Thymus (tissue), 11 donors: ENCODE data around the gene AKIRIN1. TPM values are rescaled to one million over a fixed set of nuclear protein-coding genes. Genes with fewer than 3 reads are reported as not detected.
"Not testable (repeated sequence)": the region's sequence is repeated elsewhere in the genome, so short reads cannot be mapped to it uniquely, and the experiment has no call there.

Source experiments
- DNase-seq, 9 donors: peaks; one replicate each; pipeline ENCODE4 v3.0.0-alpha.2; 2013; ENCODE audit warnings: low spot score in 9 of 9, low read depth in 6 of 9, missing footprints in 1 of 9
- H3K27ac ChIP-seq, 2 donors: one replicate each; pipeline ENCODE4 v1.5.1; 2013; ENCODE audit warnings: control low read depth in 1 of 2, low read depth in 1 of 2, low read length in 1 of 2, mild to moderate bottlenecking in 1 of 2, moderate library complexity in 1 of 2
- H3K27me3 ChIP-seq, 2 donors: one replicate each; pipeline ENCODE4 v1.5.1; 2013; ENCODE audit warnings: low read length in 1 of 2; ENCODE audit not compliant: control insufficient read depth in 2 of 2, insufficient read depth in 1 of 2
- H3K36me3 ChIP-seq, 2 donors: one replicate each; pipeline ENCODE4 v1.5.1; 2013; ENCODE audit warnings: low read length in 1 of 2, mild to moderate bottlenecking in 1 of 2, moderate library complexity in 1 of 2; ENCODE audit not compliant: control insufficient read depth in 2 of 2, insufficient read depth in 2 of 2
- H3K4me1 ChIP-seq, 2 donors: one replicate each; pipeline ENCODE4 v1.5.1; 2013; ENCODE audit warnings: low read length in 2 of 2; ENCODE audit not compliant: control insufficient read depth in 2 of 2, insufficient read depth in 2 of 2
- H3K4me3 ChIP-seq, 2 donors: one replicate each; pipeline ENCODE4 v1.5.1; 2013; ENCODE audit warnings: low read length in 2 of 2, control low read depth in 1 of 2, mild to moderate bottlenecking in 1 of 2
- H3K9me3 ChIP-seq, 2 donors: one replicate each; pipeline ENCODE4 v1.5.1; 2013; ENCODE audit warnings: low read length in 1 of 2, mild to moderate bottlenecking in 1 of 2; ENCODE audit not compliant: control insufficient read depth in 2 of 2, insufficient read depth in 1 of 2
- WGBS: extraction: QIAGEN DNeasy Blood & Tissue Kit; methylation state at CpG from one replicate; pipeline ENCODE4 v1.1.7; 2013; 5-methylcytosine and 5-hydroxymethylcytosine counted together
- polyA plus RNA-seq: library from polyadenylated mRNA; stranded (reverse); fragments of 200-250 nt; gene quantifications from one replicate; pipeline ENCODE4 v1.2.3, GENCODE V29; 2013
- total RNA-seq: library from RNA; stranded (reverse); fragments of 120-200 nt; gene quantifications from one replicate; pipeline ENCODE4 v1.2.4, GENCODE V29; 2013
- donor health status: healthy.

Gene AKIRIN1
- total and polyA plus RNA-seq, 2 donors, result 40.3 to 44.2 TPM

- H3K27me3 ChIP-seq, result no peaks in the 10 kb centered on the region
- no peaks in the 10 kb centered on the region for H3K9me3 ChIP-seq
- peaks cover 57 to 87% of the 10 kb centered on the region in 2 donors for H3K36me3 ChIP-seq
- 92% methylated on average over 2 of the region's 2 CpGs for WGBS
- H3K4me1 ChIP-seq, result no peaks in the 10 kb centered on the region
- H3K27ac ChIP-seq, result no peak overlapping the region
- DNase-seq, result no peak
- H3K4me3 ChIP-seq, result no peak overlapping the region
Observed at GRCh38 chr1:39003794-39004193, 12.7 kb downstream of the AKIRIN1 start.

- H3K36me3 ChIP-seq, result peaks cover 56 to 79% of the 10 kb centered on the region in 2 donors
- H3K9me3 ChIP-seq, result no peaks in the 10 kb centered on the region
- H3K4me3 ChIP-seq, result no peak overlapping the region
- DNase-seq, result no peak
- no peak overlapping the region for H3K27ac ChIP-seq
- no peaks in the 10 kb centered on the region for H3K4me1 ChIP-seq
- H3K27me3 ChIP-seq, result no peaks in the 10 kb centered on the region
- WGBS, result 88% methylated on average over 2 of the region's 2 CpGs
Observed at GRCh38 chr1:39006287-39006686, 15.2 kb downstream of the AKIRIN1 start.

- 97% methylated on average over 13 of the region's 13 CpGs for WGBS
- peaks cover 51 to 73% of the 10 kb centered on the region in 2 donors for H3K36me3 ChIP-seq
- no peaks in the 10 kb centered on the region for H3K27me3 ChIP-seq
- no peaks in the 10 kb centered on the region for H3K4me1 ChIP-seq
- no peak overlapping the region for H3K27ac ChIP-seq
- DNase-seq, result no peak
- no peak overlapping the region for H3K4me3 ChIP-seq
- H3K9me3 ChIP-seq, result no peaks in the 10 kb centered on the region
Observed at GRCh38 chr1:39006726-39007645, 15.9 kb downstream of the AKIRIN1 start.

- H3K36me3 ChIP-seq, result peaks cover 12 to 13% of the 10 kb centered on the region in 2 donors
- not testable (repeated sequence) for H3K4me3 ChIP-seq, DNase-seq, H3K27ac ChIP-seq, H3K9me3 ChIP-seq, H3K4me1 ChIP-seq, H3K27me3 ChIP-seq
- WGBS, result 98% methylated on average over 8 of the region's 8 CpGs
Observed at GRCh38 chr1:39014956-39015355, 23.9 kb downstream of the AKIRIN1 start.

- H3K4me1 ChIP-seq, result no peaks in the 10 kb centered on the region
- WGBS, result 97% methylated on average over 10 of the region's 10 CpGs
Observed at GRCh38 chr1:39016604-39017171, 25.6 kb downstream of the AKIRIN1 start.

GRCh38 chr1:39017266-39017665 is 26.2 kb downstream of the AKIRIN1 start:
- H3K27ac ChIP-seq, result no peak overlapping the region
- no peaks in the 10 kb centered on the region for H3K9me3 ChIP-seq
- DNase-seq, result no peak
- no peaks in the 10 kb centered on the region for H3K4me1 ChIP-seq
- H3K4me3 ChIP-seq, result no peak overlapping the region
- H3K27me3 ChIP-seq, result no peaks in the 10 kb centered on the region
- 93% methylated on average over 5 of the region's 5 CpGs for WGBS
- H3K36me3 ChIP-seq, result peaks cover 4 to 5% of the 10 kb centered on the region in 2 donors

More at GRCh38 chr1:39016604-39017171, 25.6 kb downstream of the AKIRIN1 start:
- Histone ChIP-seq H3K27me3 (no peaks in the 10 kb centered on the region), H3K9me3 (no peaks in the 10 kb centered on the region), H3K27ac (no peak overlapping the region), H3K36me3 (peaks cover 5 to 6% of the 10 kb centered on the region in 2 donors), H3K4me3 (no peak overlapping the region)
- no peak for DNase-seq

- not testable (repeated sequence) for H3K9me3 ChIP-seq, DNase-seq, H3K27ac ChIP-seq, H3K36me3 ChIP-seq, H3K4me3 ChIP-seq, H3K27me3 ChIP-seq, H3K4me1 ChIP-seq
- 62% methylated on average over 1 of the region's 1 CpG for WGBS
Observed at GRCh38 chr1:39020494-39020893, 29.4 kb downstream of the AKIRIN1 start.

GRCh38 chr1:39021426-39021825 is 30.4 kb downstream of the AKIRIN1 start:
- Histone ChIP-seq H3K4me3 (no peak overlapping the region), H3K4me1 (peaks cover 4 to 7% of the 10 kb centered on the region in 2 donors), H3K36me3 (no peaks in the 10 kb centered on the region), H3K9me3 (no peaks in the 10 kb centered on the region), H3K27me3 (no peaks in the 10 kb centered on the region), H3K27ac (no peak overlapping the region)
- WGBS, result 96% methylated on average over 1 of the region's 1 CpG
- no peak for DNase-seq

GRCh38 chr1:39023140-39023539 is 32.1 kb downstream of the AKIRIN1 start:
- Histone ChIP-seq H3K4me3 (no peak overlapping the region), H3K27ac (no peak overlapping the region), H3K9me3 (no peaks in the 10 kb centered on the region), H3K36me3 (no peaks in the 10 kb centered on the region), H3K4me1 (peaks cover 4 to 12% of the 10 kb centered on the region in 2 donors), H3K27me3 (no peaks in the 10 kb centered on the region)
- no peak for DNase-seq
- WGBS, result 78% methylated on average over 1 of the region's 1 CpG
